WTC11 (cell line): Measurements from ENCODE around the gene TMEM18.

Source experiments
- JUN ChIP-seq: sonication (generic); formaldehyde crosslinking; IDR thresholded peaks from 2 replicates; pipeline ENCODE4 v1.8.0; 2023; ENCODE audit warnings: mild to moderate bottlenecking, missing genetic modification reagents
- ZNF263 ChIP-seq: sonication (generic); formaldehyde crosslinking; IDR thresholded peaks from 2 replicates; pipeline ENCODE4 v1.8.1; 2022; ENCODE audit warnings: low read depth, mild to moderate bottlenecking, moderate library complexity, missing genetic modification reagents
- TF ChIP-seq, protein P1 (sequence below): fragments of 200-600 bp; IDR thresholded peaks from 2 replicates; pipeline ENCODE4 v1.8.0; 2022; ENCODE audit warnings: antibody characterized with exemption
- TF ChIP-seq, protein P2 (sequence below): fragments of 250-450 bp; sonication (Bioruptor Pico); IDR thresholded peaks from 2 replicates; pipeline ENCODE4 v2.1.2; 2022; ENCODE audit warnings: mild to moderate bottlenecking, moderate library complexity

DNA sequence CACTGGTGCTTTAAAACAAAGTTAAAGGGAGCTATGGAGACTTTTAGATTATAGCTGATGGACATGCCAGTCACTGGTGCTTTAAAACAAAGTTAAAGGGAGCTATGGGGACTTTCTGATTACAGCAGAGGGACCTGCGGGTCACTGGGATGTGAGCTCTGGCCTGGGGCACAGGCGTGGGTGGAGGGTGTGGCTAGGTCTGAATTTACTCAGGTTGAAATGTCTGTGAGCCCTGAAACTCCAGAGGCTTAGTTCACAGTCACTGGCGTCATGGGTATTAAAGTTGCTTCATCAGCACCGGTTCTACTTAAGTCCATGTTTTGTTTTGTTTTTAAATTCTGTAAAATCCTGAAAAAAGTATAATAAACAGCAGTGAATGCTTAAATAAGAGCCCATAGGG is 49.0 kb upstream of the TMEM18 start:
- TF ChIP-seq, protein P1, sequence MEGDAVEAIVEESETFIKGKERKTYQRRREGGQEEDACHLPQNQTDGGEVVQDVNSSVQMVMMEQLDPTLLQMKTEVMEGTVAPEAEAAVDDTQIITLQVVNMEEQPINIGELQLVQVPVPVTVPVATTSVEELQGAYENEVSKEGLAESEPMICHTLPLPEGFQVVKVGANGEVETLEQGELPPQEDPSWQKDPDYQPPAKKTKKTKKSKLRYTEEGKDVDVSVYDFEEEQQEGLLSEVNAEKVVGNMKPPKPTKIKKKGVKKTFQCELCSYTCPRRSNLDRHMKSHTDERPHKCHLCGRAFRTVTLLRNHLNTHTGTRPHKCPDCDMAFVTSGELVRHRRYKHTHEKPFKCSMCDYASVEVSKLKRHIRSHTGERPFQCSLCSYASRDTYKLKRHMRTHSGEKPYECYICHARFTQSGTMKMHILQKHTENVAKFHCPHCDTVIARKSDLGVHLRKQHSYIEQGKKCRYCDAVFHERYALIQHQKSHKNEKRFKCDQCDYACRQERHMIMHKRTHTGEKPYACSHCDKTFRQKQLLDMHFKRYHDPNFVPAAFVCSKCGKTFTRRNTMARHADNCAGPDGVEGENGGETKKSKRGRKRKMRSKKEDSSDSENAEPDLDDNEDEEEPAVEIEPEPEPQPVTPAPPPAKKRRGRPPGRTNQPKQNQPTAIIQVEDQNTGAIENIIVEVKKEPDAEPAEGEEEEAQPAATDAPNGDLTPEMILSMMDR, result no peak
- no peak for TF ChIP-seq ZNF263 (CRISPR knock-in tag)
- TF ChIP-seq JUN (CRISPR knock-in tag), result no peak
- TF ChIP-seq, protein P2, sequence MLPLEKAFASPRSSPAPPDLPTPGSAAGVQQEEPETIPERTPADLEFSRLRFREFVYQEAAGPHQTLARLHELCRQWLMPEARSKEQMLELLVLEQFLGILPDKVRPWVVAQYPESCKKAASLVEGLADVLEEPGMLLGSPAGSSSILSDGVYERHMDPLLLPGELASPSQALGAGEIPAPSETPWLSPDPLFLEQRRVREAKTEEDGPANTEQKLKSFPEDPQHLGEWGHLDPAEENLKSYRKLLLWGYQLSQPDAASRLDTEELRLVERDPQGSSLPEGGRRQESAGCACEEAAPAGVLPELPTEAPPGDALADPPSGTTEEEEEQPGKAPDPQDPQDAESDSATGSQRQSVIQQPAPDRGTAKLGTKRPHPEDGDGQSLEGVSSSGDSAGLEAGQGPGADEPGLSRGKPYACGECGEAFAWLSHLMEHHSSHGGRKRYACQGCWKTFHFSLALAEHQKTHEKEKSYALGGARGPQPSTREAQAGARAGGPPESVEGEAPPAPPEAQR (CRISPR knock-in tag), result no peak
